HepG2 (cell line): ENCODE measurements around the gene TEKT5. TPM values are rescaled to one million over a fixed set of nuclear protein-coding genes. Genes with fewer than 3 reads are reported as not detected.

Experiments
- HNF1A ChIP-seq, 2 experiments: sonication (generic) in 1 of 2; formaldehyde crosslinking in 1 of 2; IDR thresholded peaks; 2 replicates each; pipeline versions ENCODE4 v1.4.0 to v1.6.1; 2016 to 2020; ENCODE audit warnings: borderline replicate concordance in 1 of 2, low read depth in 1 of 2, mild to moderate bottlenecking in 1 of 2, missing genetic modification reagents in 1 of 2
- HOXA5 ChIP-seq: sonication (generic); formaldehyde crosslinking; IDR thresholded peaks from 2 replicates; pipeline ENCODE4 v1.4.0; 2020; ENCODE audit warnings: missing genetic modification reagents
- NCOA2 ChIP-seq: sonication (generic); formaldehyde crosslinking; IDR thresholded peaks from 2 replicates; pipeline ENCODE4 v1.8.0; 2022; ENCODE audit warnings: inconsistent platforms
- PTBP1 ChIP-seq: fragments of 200-400 bp; formaldehyde crosslinking; IDR thresholded peaks from 2 replicates; pipeline ENCODE4 v1.6.1; 2018; ENCODE audit warnings: low read length, low read depth; ENCODE audit not compliant: poor library complexity, severe bottlenecking
- SNAPC4 ChIP-seq: sonication (generic); formaldehyde crosslinking; IDR thresholded peaks from 2 replicates; pipeline ENCODE4 v1.4.0; 2020; ENCODE audit warnings: mild to moderate bottlenecking, missing genetic modification reagents
- SOX5 ChIP-seq: IDR thresholded peaks from 2 replicates; pipeline ENCODE4 v1.6.1; 2016; ENCODE audit warnings: borderline replicate concordance
- SP5 ChIP-seq: IDR thresholded peaks from 2 replicates; pipeline ENCODE4 v1.6.1; 2016; ENCODE audit warnings: low read depth, borderline replicate concordance
- TBX2 ChIP-seq: sonication (generic); formaldehyde crosslinking; IDR thresholded peaks from 2 replicates; pipeline ENCODE4 v1.5.0; 2020; ENCODE audit warnings: missing genetic modification reagents, mild to moderate bottlenecking, borderline replicate concordance
- ZBTB39 ChIP-seq: sonication (generic); formaldehyde crosslinking; IDR thresholded peaks from 2 replicates; pipeline ENCODE4 v1.5.0; 2020; ENCODE audit warnings: missing genetic modification reagents
- ZNF138 ChIP-seq: sonication (generic); formaldehyde crosslinking; IDR thresholded peaks from 2 replicates; pipeline ENCODE4 v1.5.0; 2020; ENCODE audit warnings: mild to moderate bottlenecking, low read depth, missing genetic modification reagents
- ZNF510 ChIP-seq: sonication (generic); formaldehyde crosslinking; IDR thresholded peaks from 2 replicates; pipeline ENCODE4 v1.4.0; 2020; ENCODE audit warnings: low read depth, mild to moderate bottlenecking, missing genetic modification reagents
- ZNF513 ChIP-seq: sonication (generic); formaldehyde crosslinking; conservative IDR thresholded peaks from 2 replicates; pipeline ENCODE4 v1.5.0; 2020; ENCODE audit warnings: missing genetic modification reagents
- ZNF724P ChIP-seq: sonication (generic); formaldehyde crosslinking; IDR thresholded peaks from 2 replicates; pipeline ENCODE4 v1.8.0; 2022; ENCODE audit warnings: missing genetic modification reagents, borderline replicate concordance
- ZZZ3 ChIP-seq: sonication (generic); formaldehyde crosslinking; IDR thresholded peaks from 2 replicates; pipeline ENCODE4 v1.4.0; 2020; ENCODE audit warnings: missing genetic modification reagents, mild to moderate bottlenecking, borderline replicate concordance
- polyA plus RNA-seq, 8 experiments: library from polyadenylated mRNA; depleted of rRNA in 3 of 8; stranded (reverse) in 7 of 8; unstranded in 1 of 8; fragments of >200 nt; fragmentation: Illumina TruSeq in 4 of 8; extraction: Trizol in 4 of 8; gene quantifications; 2 replicates each; pipeline versions ENCODE4 v1.2.1 to v1.2.3, GENCODE V29; 2011 to 2016; ENCODE audit warnings: low read depth in 4 of 8, missing spikeins in 1 of 8, mixed read lengths in 1 of 8; ENCODE audit not compliant: insufficient read depth in 1 of 8
- total RNA-seq, 5 experiments: library from RNA; depleted of rRNA; stranded (reverse); fragments of >200 nt; fragmentation: Illumina TruSeq; extraction: Trizol; gene quantifications; 2 replicates each; pipeline ENCODE4 v1.2.3, GENCODE V29; 2016; ENCODE audit warnings: low read depth in 1 of 5

TEKT5 gene
- total and polyA plus RNA-seq, 2 of the 13 experiments (the other 11 are each of a cell fraction or from before 2014, with no cell fraction given) = 0.16 TPM; not detected in 1

GRCh38 chr16:10579965-10580882 is 114.5 kb downstream of the TEKT5 start, which contains the start of gene EMP2 (continued):
- TF ChIP-seq HNF1A (IDR thresholded peaks at IDR 0.05; ENCODE audit: low read depth) = no peak
- TF ChIP-seq HNF1A (CRISPR knock-in tag; IDR thresholded peaks at IDR 0.05; ENCODE audit: borderline replicate concordance) = peak; percentile 38; the same call in 1 of the 2 replicates
- 0 out of 2 replicates have a peak, but pooled peaks have one; percentile 47 for TF ChIP-seq ZNF724P (CRISPR knock-in tag)
- peak; percentile 92 for TF ChIP-seq TBX2 (CRISPR knock-in tag)
- TF ChIP-seq SP5 = peak; percentile 96
- peak; percentile 88; the same call in 1 of the 2 replicates for TF ChIP-seq ZNF510 (CRISPR knock-in tag)
- no peak for TF ChIP-seq SNAPC4
- TF ChIP-seq SOX5 = peak; percentile 62
- TF ChIP-seq ZBTB39 (CRISPR knock-in tag) = peak; percentile 88; the same call in 1 of the 2 replicates
- TF ChIP-seq PTBP1 = peak; percentile 63
- TF ChIP-seq HOXA5 (CRISPR knock-in tag) = peak; percentile 90; the same call in 1 of the 2 replicates
- TF ChIP-seq ZNF513 (CRISPR knock-in tag) = no peak
- TF ChIP-seq ZZZ3 (CRISPR knock-in tag) = peak; percentile 89; the same call in 1 of the 2 replicates
- no peak for TF ChIP-seq NCOA2 (CRISPR knock-in tag)
- TF ChIP-seq ZNF138 (CRISPR knock-in tag) = peak; percentile 96; the same call in 1 of the 2 replicates
